Measurements from ENCODE around the gene NUPR2. TPM values are rescaled to one million over a fixed set of nuclear protein-coding genes. Genes with fewer than 3 reads are reported as not detected.

The NUPR2 gene
- total and polyA plus RNA-seq, 2 experiments from 2014 or later = not detected

DNA sequence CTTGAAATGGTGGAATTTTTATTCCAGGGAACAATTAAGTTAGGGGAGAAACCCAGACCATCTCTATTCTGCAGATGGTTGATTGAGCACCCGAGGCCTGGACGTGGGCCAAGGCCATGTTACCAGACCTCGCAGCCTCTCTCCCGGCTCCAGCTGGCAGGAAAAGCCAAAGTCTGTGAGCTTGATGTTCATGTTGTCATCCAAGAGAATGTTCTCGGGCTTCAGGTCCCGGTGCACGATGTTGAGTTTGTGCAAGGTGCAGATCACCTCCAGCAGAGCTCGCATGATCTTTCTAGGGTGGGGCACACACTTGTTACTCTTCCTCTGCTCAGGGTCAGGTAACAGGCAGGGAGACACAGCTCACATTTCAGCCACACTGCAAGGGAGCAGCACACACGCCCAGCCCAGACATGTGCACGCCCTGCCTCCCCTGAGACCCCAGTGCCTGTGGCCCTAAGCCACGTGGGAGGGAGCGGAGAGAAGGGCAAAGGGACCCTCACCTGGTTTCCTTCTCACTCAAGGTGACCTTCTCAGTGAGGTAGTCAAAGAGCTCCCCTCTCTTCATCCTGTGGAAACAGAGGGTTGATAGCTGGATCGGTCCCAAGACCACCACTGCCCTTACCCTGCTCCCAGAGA is 32.9 kb downstream of the NUPR2 start (continued):
- TF ChIP-seq, protein P1, sequence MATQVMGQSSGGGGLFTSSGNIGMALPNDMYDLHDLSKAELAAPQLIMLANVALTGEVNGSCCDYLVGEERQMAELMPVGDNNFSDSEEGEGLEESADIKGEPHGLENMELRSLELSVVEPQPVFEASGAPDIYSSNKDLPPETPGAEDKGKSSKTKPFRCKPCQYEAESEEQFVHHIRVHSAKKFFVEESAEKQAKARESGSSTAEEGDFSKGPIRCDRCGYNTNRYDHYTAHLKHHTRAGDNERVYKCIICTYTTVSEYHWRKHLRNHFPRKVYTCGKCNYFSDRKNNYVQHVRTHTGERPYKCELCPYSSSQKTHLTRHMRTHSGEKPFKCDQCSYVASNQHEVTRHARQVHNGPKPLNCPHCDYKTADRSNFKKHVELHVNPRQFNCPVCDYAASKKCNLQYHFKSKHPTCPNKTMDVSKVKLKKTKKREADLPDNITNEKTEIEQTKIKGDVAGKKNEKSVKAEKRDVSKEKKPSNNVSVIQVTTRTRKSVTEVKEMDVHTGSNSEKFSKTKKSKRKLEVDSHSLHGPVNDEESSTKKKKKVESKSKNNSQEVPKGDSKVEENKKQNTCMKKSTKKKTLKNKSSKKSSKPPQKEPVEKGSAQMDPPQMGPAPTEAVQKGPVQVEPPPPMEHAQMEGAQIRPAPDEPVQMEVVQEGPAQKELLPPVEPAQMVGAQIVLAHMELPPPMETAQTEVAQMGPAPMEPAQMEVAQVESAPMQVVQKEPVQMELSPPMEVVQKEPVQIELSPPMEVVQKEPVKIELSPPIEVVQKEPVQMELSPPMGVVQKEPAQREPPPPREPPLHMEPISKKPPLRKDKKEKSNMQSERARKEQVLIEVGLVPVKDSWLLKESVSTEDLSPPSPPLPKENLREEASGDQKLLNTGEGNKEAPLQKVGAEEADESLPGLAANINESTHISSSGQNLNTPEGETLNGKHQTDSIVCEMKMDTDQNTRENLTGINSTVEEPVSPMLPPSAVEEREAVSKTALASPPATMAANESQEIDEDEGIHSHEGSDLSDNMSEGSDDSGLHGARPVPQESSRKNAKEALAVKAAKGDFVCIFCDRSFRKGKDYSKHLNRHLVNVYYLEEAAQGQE (IDR thresholded peaks at IDR 0.05; ENCODE audit: unreplicated experiment) = no peak
- TF ChIP-seq EZH2 (IDR thresholded peaks at IDR 0.05; ENCODE audit: low read depth, unreplicated experiment) = no peak
- no peak for TF ChIP-seq ZNF331 (CRISPR knock-in tag; IDR thresholded peaks at IDR 0.05; ENCODE audit: low read depth)
- TF ChIP-seq EZH2phosphoT487 (IDR thresholded peaks at IDR 0.05; ENCODE audit: unreplicated experiment) = no peak
- no peak for TF ChIP-seq NANOG (IDR thresholded peaks at IDR 0.05; ENCODE audit: borderline replicate concordance)

DNA sequence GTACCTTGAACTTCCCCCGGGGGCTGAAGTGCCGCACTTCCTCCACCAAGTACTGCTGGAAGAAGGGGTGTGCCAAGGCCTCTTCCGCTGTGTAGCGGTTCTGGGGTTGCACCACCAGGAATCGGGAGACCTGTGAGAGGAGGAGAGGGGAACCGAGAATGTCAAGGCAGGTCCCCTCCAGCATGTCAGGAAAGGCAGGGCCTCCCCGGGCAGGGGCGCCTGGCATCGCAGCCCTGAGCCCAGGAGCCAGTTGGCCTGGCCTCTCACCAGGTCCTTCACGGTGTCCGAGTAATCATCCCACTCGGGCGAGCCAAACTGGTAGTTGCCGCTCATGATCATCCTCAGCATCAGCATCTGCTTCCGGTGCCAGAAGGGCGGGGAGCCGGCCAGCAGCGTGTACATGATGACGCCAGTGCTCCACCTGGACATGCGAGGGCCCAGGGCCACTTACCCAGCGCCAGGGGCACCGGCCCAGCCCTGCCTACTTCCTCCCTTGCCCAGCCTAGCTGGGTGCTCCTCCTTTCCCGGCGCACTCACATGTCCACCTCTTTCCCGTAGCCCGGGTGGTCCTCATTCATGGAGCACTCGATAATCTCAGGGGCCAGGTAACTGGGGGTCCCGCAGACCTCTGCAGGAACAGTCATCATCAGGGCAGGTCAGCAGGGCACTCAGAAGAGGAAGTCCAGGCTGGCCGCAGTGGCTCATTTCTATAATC is 34.4 kb downstream of the NUPR2 start:
- no peaks in the 10 kb centered on the region for H3K79me2 ChIP-seq (replicated peaks; ENCODE audit: insufficient read depth)
- H3K4me1 ChIP-seq (ENCODE audit: insufficient read depth) = no peaks in the 10 kb centered on the region
- Mint-ChIP-seq H3K4me3 (no peak overlapping the region), H3K36me3 (ENCODE audit: low read depth) (peaks cover 15% of the 10 kb centered on the region), H3K4me1 (no peaks in the 10 kb centered on the region), H3K9me3 (peaks cover 3% of the 10 kb centered on the region; the same call in 1 of the 3 replicates), H3K27ac (no peak overlapping the region), H3K27me3 (ENCODE audit: insufficient read depth, low read depth, poor library complexity) (peaks cover 12% of the 10 kb centered on the region)
- ATAC-seq (no peak), DNase-seq (ENCODE audit: low spot score) (no peak)
- H2AFZ ChIP-seq = no peak overlapping the region
- H3K4me2 ChIP-seq = no peak overlapping the region
- H3K27me3 ChIP-seq (ENCODE audit: insufficient read depth) = no peaks in the 10 kb centered on the region
- no peak overlapping the region for H3K4me3 ChIP-seq
- no peaks in the 10 kb centered on the region; the same call in 1 of the 2 replicates for H3K36me3 ChIP-seq (ENCODE audit: insufficient read depth)
- H3K9me2 ChIP-seq (ENCODE audit: insufficient read depth) = no peaks in the 10 kb centered on the region
- no peaks in the 10 kb centered on the region for H4K20me1 ChIP-seq (replicated peaks; ENCODE audit: insufficient read depth)
- H3F3A ChIP-seq (replicated peaks; ENCODE audit: low read depth) = no peaks in the 10 kb centered on the region
- H3K27ac ChIP-seq (ENCODE audit: low read depth) = no peak overlapping the region
- no peak for TF ChIP-seq JUNB (IDR thresholded peaks at IDR 0.05; ENCODE audit: unreplicated experiment)
- no peak for TF ChIP-seq POLR2AphosphoS5 (IDR thresholded peaks at IDR 0.05; ENCODE audit: low read depth)
- TF ChIP-seq, protein P1 (IDR thresholded peaks at IDR 0.05; ENCODE audit: unreplicated experiment) = no peak
- no peak for TF ChIP-seq EZH2phosphoT487 (IDR thresholded peaks at IDR 0.05; ENCODE audit: unreplicated experiment)
- TF ChIP-seq, protein P2, sequence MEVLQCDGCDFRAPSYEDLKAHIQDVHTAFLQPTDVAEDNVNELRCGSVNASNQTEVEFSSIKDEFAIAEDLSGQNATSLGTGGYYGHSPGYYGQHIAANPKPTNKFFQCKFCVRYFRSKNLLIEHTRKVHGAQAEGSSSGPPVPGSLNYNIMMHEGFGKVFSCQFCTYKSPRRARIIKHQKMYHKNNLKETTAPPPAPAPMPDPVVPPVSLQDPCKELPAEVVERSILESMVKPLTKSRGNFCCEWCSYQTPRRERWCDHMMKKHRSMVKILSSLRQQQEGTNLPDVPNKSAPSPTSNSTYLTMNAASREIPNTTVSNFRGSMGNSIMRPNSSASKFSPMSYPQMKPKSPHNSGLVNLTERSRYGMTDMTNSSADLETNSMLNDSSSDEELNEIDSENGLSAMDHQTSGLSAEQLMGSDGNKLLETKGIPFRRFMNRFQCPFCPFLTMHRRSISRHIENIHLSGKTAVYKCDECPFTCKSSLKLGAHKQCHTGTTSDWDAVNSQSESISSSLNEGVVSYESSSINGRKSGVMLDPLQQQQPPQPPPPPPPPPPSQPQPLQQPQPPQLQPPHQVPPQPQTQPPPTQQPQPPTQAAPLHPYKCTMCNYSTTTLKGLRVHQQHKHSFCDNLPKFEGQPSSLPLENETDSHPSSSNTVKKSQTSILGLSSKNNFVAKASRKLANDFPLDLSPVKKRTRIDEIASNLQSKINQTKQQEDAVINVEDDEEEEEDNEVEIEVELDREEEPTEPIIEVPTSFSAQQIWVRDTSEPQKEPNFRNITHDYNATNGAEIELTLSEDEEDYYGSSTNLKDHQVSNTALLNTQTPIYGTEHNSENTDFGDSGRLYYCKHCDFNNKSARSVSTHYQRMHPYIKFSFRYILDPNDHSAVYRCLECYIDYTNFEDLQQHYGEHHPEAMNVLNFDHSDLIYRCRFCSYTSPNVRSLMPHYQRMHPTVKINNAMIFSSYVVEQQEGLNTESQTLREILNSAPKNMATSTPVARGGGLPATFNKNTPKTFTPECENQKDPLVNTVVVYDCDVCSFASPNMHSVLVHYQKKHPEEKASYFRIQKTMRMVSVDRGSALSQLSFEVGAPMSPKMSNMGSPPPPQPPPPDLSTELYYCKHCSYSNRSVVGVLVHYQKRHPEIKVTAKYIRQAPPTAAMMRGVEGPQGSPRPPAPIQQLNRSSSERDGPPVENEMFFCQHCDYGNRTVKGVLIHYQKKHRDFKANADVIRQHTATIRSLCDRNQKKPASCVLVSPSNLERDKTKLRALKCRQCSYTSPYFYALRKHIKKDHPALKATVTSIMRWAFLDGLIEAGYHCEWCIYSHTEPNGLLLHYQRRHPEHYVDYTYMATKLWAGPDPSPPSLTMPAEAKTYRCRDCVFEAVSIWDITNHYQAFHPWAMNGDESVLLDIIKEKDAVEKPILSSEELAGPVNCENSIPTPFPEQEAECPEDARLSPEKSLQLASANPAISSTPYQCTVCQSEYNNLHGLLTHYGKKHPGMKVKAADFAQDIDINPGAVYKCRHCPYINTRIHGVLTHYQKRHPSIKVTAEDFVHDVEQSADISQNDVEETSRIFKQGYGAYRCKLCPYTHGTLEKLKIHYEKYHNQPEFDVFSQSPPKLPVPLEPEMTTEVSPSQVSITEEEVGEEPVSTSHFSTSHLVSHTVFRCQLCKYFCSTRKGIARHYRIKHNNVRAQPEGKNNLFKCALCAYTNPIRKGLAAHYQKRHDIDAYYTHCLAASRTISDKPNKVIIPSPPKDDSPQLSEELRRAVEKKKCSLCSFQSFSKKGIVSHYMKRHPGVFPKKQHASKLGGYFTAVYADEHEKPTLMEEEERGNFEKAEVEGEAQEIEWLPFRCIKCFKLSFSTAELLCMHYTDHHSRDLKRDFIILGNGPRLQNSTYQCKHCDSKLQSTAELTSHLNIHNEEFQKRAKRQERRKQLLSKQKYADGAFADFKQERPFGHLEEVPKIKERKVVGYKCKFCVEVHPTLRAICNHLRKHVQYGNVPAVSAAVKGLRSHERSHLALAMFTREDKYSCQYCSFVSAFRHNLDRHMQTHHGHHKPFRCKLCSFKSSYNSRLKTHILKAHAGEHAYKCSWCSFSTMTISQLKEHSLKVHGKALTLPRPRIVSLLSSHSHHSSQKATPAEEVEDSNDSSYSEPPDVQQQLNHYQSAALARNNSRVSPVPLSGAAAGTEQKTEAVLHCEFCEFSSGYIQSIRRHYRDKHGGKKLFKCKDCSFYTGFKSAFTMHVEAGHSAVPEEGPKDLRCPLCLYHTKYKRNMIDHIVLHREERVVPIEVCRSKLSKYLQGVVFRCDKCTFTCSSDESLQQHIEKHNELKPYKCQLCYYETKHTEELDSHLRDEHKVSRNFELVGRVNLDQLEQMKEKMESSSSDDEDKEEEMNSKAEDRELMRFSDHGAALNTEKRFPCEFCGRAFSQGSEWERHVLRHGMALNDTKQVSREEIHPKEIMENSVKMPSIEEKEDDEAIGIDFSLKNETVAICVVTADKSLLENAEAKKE (CRISPR knock-in tag; IDR thresholded peaks at IDR 0.05) = no peak

Data from GM23338 (cell line).